Adrenal gland (tissue), 12 donors: Measurements from ENCODE around the gene FBXW12. TPM values are rescaled to one million over a fixed set of nuclear protein-coding genes. Genes with fewer than 3 reads are reported as not detected.
A peak's percentile ranks its signal among the peaks of the same experiment; 100 is the strongest.

ENCODE experiments used
- DNase-seq, 7 donors: peaks; one replicate each; pipeline ENCODE4 v3.0.0-alpha.2; 2019 to 2020
- H3K27ac ChIP-seq, 5 donors: fragments of 200-600 bp; sonication (generic) in 4 of 5; 1 replicate in 3 of 5; 2 replicates in 2 of 5; pipeline versions ENCODE4 v1.5.1 to v1.8.0; 2016 to 2020; ENCODE audit warnings: mild to moderate bottlenecking in 1 of 5
- H3K27me3 ChIP-seq: fragments of 200-600 bp; 2 replicates; pipeline ENCODE4 v1.8.0; 2021
- H3K36me3 ChIP-seq, 2 donors: fragments of 200-600 bp; replicated peaks in 1 of 2; 1 replicate in 1 of 2; 2 replicates in 1 of 2; pipeline versions ENCODE4 v1.5.1 to v1.8.0; 2018 to 2022
- H3K4me1 ChIP-seq, 2 donors: fragments of 200-600 bp; replicated peaks in 1 of 2; 1 replicate in 1 of 2; 2 replicates in 1 of 2; pipeline versions ENCODE4 v1.5.1 to v1.8.0; 2018 to 2021
- H3K4me3 ChIP-seq, 4 donors: fragments of 200-600 bp; sonication (generic) in 3 of 4; one replicate each; pipeline ENCODE4 v1.5.1; 2016 to 2018
- H3K9me3 ChIP-seq, 3 donors: fragments of 200-600 bp; sonication (generic) in 1 of 3; replicated peaks in 1 of 3; 1 replicate in 2 of 3; 2 replicates in 1 of 3; pipeline versions ENCODE4 v1.5.1 to v1.8.0; 2016 to 2021
- POLR2A ChIP-seq, 2 donors: fragments of 450-650 bp; IDR thresholded peaks; one replicate each; pipeline ENCODE4 v1.6.1; 2017; ENCODE audit warnings: antibody characterized with exemption in 2 of 2, mild to moderate bottlenecking in 2 of 2, moderate library complexity in 1 of 2
- WGBS, 4 donors: extraction: QIAGEN DNeasy Blood & Tissue Kit in 2 of 4; methylation state at CpG; one replicate each; pipeline versions ENCODE4 v1.1.5 to v1.1.7; 2013 to 2017; 5-methylcytosine and 5-hydroxymethylcytosine counted together
- intact Hi-C, 2 donors: fragments of 100-400 bp; cut with DNase I; formaldehyde crosslinking; loops; one replicate each; pipeline versions ENCODE4 v1.14.1 to v1.15.0; 2022 to 2023
- polyA plus RNA-seq, 3 donors: library from polyadenylated mRNA; stranded (reverse); fragments of 200-250 nt in 2 of 3; fragments of 350-450 nt in 1 of 3; fragmentation: Illumina TruSeq in 1 of 3; extraction: RNeasy Lipid Tissue Mini Kit (QIAGEN cat#74804) in 1 of 3; gene quantifications; one replicate each; pipeline ENCODE4 v1.2.3, GENCODE V29; 2013 to 2014
- total RNA-seq, 9 donors: library from RNA; depleted of rRNA in 4 of 9; stranded (reverse); fragments of >200 nt in 4 of 9; fragments of 120-200 nt in 1 of 9; fragmentation: NEBNext Ultra II Directional in 1 of 9; extraction: Animal tissue kit (Norgen Biotek cat#: 25700) in 1 of 9; gene quantifications; one replicate each; pipeline versions ENCODE4 v1.1.0 to v1.2.4, GENCODE V29; 2013 to 2023
- TF ChIP-seq, protein P1 (sequence below), 6 experiments: fragments of 450-650 bp in 4 of 6; fragments of 200-600 bp in 2 of 6; sonication (generic) in 1 of 6; IDR thresholded peaks; 1 replicate in 5 of 6; 2 replicates in 1 of 6; pipeline versions ENCODE4 v1.5.1 to v1.8.0; 2016 to 2021; ENCODE audit warnings: antibody characterized with exemption in 6 of 6, mild to moderate bottlenecking in 2 of 6, moderate library complexity in 1 of 6
- donor health status: healthy with polysubstance abuse.
- donor health status: Bipolar disorder and iron deficiency.
- donor health status: DM: yes; HTN: yes; CAD: no.
- donor health status: DM: no; HTN: no; CAD: no.
- donor health status: DM: no; HTN: no; CAD: no.
- donor health status: DM: yes; HTN: yes; CAD: no.

FBXW12 gene
- total and polyA plus RNA-seq, 12 donors, result 0.07 to 0.24 (median 0.11) TPM; not detected in 9

- intact Hi-C loops, result no loop called here
- 80 to 93% (median 90%) methylated on average over 7 to 25 of the region's 25 CpGs for WGBS, 4 donors
- peaks cover 0 to 8% of the 10 kb centered on the region in 2 donors for H3K4me1 ChIP-seq
- H3K27me3 ChIP-seq, result no peaks in the 10 kb centered on the region
- H3K4me3 ChIP-seq, result no peak overlapping the region
- no peak for TF ChIP-seq POLR2A (IDR thresholded peaks at IDR 0.05)
- TF ChIP-seq, protein P1, sequence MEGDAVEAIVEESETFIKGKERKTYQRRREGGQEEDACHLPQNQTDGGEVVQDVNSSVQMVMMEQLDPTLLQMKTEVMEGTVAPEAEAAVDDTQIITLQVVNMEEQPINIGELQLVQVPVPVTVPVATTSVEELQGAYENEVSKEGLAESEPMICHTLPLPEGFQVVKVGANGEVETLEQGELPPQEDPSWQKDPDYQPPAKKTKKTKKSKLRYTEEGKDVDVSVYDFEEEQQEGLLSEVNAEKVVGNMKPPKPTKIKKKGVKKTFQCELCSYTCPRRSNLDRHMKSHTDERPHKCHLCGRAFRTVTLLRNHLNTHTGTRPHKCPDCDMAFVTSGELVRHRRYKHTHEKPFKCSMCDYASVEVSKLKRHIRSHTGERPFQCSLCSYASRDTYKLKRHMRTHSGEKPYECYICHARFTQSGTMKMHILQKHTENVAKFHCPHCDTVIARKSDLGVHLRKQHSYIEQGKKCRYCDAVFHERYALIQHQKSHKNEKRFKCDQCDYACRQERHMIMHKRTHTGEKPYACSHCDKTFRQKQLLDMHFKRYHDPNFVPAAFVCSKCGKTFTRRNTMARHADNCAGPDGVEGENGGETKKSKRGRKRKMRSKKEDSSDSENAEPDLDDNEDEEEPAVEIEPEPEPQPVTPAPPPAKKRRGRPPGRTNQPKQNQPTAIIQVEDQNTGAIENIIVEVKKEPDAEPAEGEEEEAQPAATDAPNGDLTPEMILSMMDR (IDR thresholded peaks at IDR 0.05), result no peak
- peaks cover 0 to under 1% of the 10 kb centered on the region in 2 donors for H3K36me3 ChIP-seq
- H3K27ac ChIP-seq, result no peak overlapping the region
- no peaks in the 10 kb centered on the region for H3K9me3 ChIP-seq
- DNase-seq, result no peak
These were observed 51.3 kb downstream of the FBXW12 start for GRCh38 chr3:48423241-48423882.

DNA sequence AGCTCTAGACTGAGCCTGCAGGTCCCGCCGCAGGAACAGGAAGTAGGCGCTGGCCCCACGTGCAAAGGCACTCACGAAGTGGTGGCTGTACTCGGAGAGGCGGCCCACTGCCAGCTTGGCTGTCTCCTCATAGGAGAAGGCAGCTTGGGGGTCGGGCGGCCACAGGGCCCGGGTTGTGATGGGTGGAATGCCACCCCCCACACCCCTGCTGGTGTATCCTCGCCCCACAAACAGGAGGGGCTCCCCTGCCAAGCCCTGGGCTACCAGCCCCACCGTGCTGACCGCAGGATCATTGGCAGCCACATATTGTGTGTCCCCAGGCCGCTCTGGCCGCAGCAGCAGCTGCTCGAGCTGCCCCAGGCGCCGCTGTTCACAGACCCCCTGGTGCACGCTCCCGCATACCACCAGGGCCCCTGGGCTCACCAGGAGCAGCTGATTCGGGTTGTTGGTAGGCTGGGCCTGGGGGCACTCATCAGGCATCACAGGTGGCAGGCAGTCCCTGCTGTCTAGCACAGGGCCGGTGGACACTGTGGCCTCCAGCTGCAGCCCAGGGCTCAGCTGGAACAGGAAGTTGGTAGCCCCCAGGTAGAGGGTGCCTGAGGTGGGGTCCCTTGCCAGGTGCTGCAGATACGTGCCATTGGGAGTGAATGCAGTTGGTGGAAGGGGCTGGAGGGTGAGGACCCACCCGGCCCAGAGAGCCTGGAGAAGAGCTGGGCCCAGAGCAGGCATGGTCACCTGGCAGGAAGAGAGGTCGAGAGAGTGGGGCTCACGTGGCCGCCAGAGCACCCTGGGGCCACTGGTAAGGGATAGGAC lies 52.1 kb downstream of the FBXW12 start:
- no peak overlapping the region for H3K4me3 ChIP-seq
- intact Hi-C loops, result no loop called here
- H3K9me3 ChIP-seq, result no peaks in the 10 kb centered on the region
- DNase-seq, result no peak
- peaks cover 3 to 12% of the 10 kb centered on the region in 2 donors for H3K4me1 ChIP-seq
- H3K27ac ChIP-seq, result no peak overlapping the region
- no peaks in the 10 kb centered on the region for H3K27me3 ChIP-seq
- no peaks in the 10 kb centered on the region for H3K36me3 ChIP-seq
- 80 to 92% (median 88%) methylated on average over 8 to 27 of the region's 27 CpGs for WGBS, 4 donors
- no peak for TF ChIP-seq POLR2A (IDR thresholded peaks at IDR 0.05)
- TF ChIP-seq, protein P1 (IDR thresholded peaks at IDR 0.05), result no peak

GRCh38 chr3:48425281-48425812 lies 53.3 kb downstream of the FBXW12 start:
- Histone ChIP-seq H3K4me1 (peaks cover 7 to 19% of the 10 kb centered on the region in 2 donors), H3K27ac (peak overlapping the region in 2 of 5 donors; percentile 8 to 34), H3K36me3 (no peaks in the 10 kb centered on the region), H3K9me3 (no peaks in the 10 kb centered on the region), H3K27me3 (no peaks in the 10 kb centered on the region), H3K4me3 (no peak overlapping the region)
- TF ChIP-seq, protein P1 (IDR thresholded peaks at IDR 0.05), result no peak
- TF ChIP-seq POLR2A (IDR thresholded peaks at IDR 0.05), result no peak
- WGBS, 4 donors, result 70 to 75% (median 73%) methylated on average over 12 to 13 of the region's 13 CpGs
- intact Hi-C loops, result no loop called here
- no peak for DNase-seq

DNA sequence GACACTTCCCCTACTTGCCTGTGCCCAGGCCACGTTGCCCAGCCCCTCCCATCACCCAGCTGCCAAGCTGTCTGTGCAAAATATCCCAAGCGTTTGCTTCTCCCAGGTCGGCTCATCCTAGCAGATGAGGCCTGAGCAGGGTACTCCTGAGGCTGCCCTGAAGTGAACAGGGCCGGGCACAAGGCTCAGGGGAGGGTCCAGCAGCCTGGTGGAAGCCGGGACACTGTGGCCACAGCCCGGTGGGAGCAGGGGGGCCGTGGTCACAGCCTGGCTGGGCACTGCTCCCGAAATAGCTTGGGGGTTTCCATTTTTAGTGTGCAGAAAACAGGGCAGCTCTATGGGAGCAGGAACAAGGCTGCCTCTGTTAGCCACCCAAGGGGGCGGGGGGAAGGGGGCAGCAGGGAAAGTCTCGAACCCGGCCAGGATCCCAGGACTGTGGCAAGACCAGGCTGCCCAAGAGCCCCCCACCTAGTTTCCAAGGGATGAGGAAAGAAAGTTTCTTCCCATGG lies 54.4 kb downstream of the FBXW12 start:
- intact Hi-C loops, result no loop called here
- 64 to 73% (median 68%) methylated on average over 5 to 11 of the region's 11 CpGs for WGBS, 4 donors
- no peaks in the 10 kb centered on the region for H3K9me3 ChIP-seq
- DNase-seq, result no peak
- no peaks in the 10 kb centered on the region for H3K27me3 ChIP-seq
- H3K4me3 ChIP-seq, result no peak overlapping the region
- H3K4me1 ChIP-seq, result peaks cover 7 to 19% of the 10 kb centered on the region in 2 donors
- peak overlapping the region in 1 of 5 donors; percentile 34 for H3K27ac ChIP-seq
- no peak for TF ChIP-seq POLR2A (IDR thresholded peaks at IDR 0.05)
- TF ChIP-seq, protein P1 (IDR thresholded peaks at IDR 0.05), result no peak
- no peaks in the 10 kb centered on the region for H3K36me3 ChIP-seq
